ENCODE results near the gene HES2.
"Not testable (repeated sequence)": the region's sequence is repeated elsewhere in the genome, so short reads cannot be mapped to it uniquely, and the experiment has no call there.

HES2 gene

GRCh38 chr1:6435129-6435528 lies 15.4 kb upstream of the HES2 start:
- DNase-seq (ENCODE audit: low read depth), result no peak

- no peak for DNase-seq (ENCODE audit: low read depth)
These were observed 14.5 kb upstream of the HES2 start for GRCh38 chr1:6434186-6434585.

GRCh38 chr1:6431645-6432579 lies 12.2 kb upstream of the HES2 start:
- not testable (repeated sequence) for DNase-seq (ENCODE audit: low read depth)

- not testable (repeated sequence) for DNase-seq (ENCODE audit: low read depth)
These were observed 10.1 kb upstream of the HES2 start for GRCh38 chr1:6429660-6430411.

- DNase-seq (ENCODE audit: low read depth), result not testable (repeated sequence)
These were observed 8.7 kb upstream of the HES2 start for GRCh38 chr1:6428453-6428852.

GRCh38 chr1:6427441-6428390 lies 8.0 kb upstream of the HES2 start:
- DNase-seq (ENCODE audit: low read depth), result no peak

- DNase-seq (ENCODE audit: low read depth), result no peak
These were observed 7.2 kb upstream of the HES2 start for GRCh38 chr1:6426972-6427350.

GRCh38 chr1:6426277-6426971 lies 6.7 kb upstream of the HES2 start:
- no peak for DNase-seq (ENCODE audit: low read depth)

GRCh38 chr1:6425658-6426057 lies 5.9 kb upstream of the HES2 start:
- DNase-seq (ENCODE audit: low read depth), result no peak

GRCh38 chr1:6424619-6425593 lies 5.2 kb upstream of the HES2 start, which contains the start of gene ESPN:
ESPN (plus strand) TSS chr1:6424776; CDS start chr1:6424956, 180 bp downstream.
- no peak for DNase-seq (ENCODE audit: low read depth)

GRCh38 chr1:6424000-6424565 lies 4.4 kb upstream of the HES2 start:
- no peak for DNase-seq (ENCODE audit: low read depth)

GRCh38 chr1:6423321-6423999 lies 3.7 kb upstream of the HES2 start:
- DNase-seq (ENCODE audit: low read depth), result peak; percentile 53

GRCh38 chr1:6421266-6421665 lies 1.5 kb upstream of the HES2 start:
- DNase-seq (ENCODE audit: low read depth), result no peak

GRCh38 chr1:6420454-6421042 lies 829 bp upstream of the HES2 start:
- DNase-seq (ENCODE audit: low read depth), result no peak

GRCh38 chr1:6419397-6419803 lies 319 bp downstream of the HES2 start:
- DNase-seq (ENCODE audit: low read depth), result no peak

- DNase-seq (ENCODE audit: low read depth), result no peak
These were observed 887 bp downstream of the HES2 start for GRCh38 chr1:6418668-6419396.

GRCh38 chr1:6417961-6418667 lies 1.6 kb downstream of the HES2 start:
- DNase-seq (ENCODE audit: low read depth), result no peak

All from stimulated activated CD8-positive, alpha-beta memory T cell treated with anti-CD3 and anti-CD28 coated beads, Interleukin-12 subunit alpha, Interleukin-12 subunit beta, amount 100 ng/mL, for 4 hours (primary cell).